HG03196 (cell line): Measurements from ENCODE around the gene MED22.
"Not testable (repeated sequence)": the region's sequence is repeated elsewhere in the genome, so short reads cannot be mapped to it uniquely, and the experiment has no call there.

Experiments used
- ATAC-seq: cut with Tn5 transposase; IDR thresholded peaks from one replicate; pipeline ENCODE4 v1.9.1; 2021; ENCODE audit not compliant: unreplicated experiment

The MED22 gene

DNA sequence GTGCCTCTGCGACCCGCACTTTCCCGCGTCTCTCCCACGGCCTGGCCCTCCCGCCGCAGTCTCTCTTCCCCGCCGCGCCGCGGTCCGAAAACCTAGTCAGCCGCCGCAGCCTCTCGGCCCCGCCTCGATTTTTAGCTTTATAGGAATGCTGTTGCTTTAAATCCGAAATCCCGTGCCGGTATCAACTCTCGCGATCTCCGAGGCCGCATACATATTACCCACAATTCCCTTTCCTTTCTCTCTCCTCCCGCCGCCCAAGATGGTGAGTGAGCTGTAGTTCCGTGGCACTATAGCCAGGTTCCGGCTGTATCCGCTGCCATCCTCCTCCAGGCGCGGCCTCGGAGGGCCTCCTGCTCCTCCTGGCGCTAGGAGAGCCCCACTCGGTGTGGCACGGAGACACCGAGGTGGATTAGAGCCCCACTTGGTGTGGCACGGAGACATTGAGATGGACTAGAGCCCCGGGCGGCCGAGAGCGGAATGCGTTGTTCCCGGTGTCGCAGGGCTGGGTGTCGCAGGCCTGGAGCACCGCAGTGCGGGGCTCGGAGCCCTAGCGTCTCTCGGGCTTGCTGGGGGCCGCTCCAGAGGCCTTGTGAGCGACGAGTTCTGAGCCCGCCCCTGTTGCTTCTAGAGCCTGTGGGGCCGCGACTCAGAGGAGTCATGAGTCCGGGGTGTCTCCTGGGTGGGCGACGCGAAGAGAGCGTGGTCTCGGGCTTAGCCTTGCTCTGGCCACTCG lies at the start of gene MED22, which contains the start of gene RPL7A:
TSS of gene MED22 (minus strand) at position 147 of the 733 bp plus-strand sequence. CDS start 1,469 bp downstream, outside the sequence.
TSS of gene RPL7A (plus strand) at position 234 of the 733 bp plus-strand sequence. CDS start at position 260, 26 bp downstream.
- ATAC-seq: peak; percentile 74

DNA sequence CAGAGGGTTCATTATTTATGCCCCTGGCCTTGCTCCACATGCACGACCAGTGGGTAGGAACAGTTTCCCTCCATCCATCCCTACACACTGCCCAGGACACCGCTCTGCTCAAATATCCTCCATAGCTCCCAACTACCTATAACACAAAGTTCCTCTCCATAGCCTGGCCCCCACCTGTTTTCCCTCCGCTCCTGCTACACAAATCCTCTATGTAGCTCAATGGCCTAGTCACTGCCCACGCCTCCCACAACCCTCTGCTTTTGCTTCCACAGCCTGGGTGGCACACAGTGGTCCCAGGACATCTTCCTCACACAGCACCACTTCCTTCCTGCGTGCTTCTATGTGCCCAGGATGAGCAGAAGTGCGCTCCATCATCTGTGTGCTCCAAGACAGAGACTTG lies 49.4 kb upstream of the MED22 start:
- no peak for ATAC-seq

DNA sequence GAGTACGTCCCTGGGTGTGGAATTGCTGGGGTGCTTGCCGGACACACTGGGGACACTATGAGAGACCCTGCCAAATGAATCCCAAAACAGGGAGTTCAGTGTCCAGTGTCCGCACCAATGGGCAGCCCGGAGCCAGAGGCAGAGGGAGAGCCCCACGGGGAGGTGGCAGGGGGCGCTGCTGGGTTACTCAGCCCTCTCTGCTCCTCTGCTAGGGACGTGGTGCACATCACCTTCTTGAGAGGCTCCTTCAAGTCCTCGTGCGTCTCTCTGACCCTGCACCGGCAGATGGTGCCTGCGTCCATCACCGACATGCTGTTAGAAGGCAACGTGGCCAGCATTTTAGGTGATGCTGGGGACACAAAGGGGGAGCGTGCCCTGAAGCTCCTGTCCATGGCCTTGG lies 49.0 kb upstream of the MED22 start:
- no peak for ATAC-seq

DNA sequence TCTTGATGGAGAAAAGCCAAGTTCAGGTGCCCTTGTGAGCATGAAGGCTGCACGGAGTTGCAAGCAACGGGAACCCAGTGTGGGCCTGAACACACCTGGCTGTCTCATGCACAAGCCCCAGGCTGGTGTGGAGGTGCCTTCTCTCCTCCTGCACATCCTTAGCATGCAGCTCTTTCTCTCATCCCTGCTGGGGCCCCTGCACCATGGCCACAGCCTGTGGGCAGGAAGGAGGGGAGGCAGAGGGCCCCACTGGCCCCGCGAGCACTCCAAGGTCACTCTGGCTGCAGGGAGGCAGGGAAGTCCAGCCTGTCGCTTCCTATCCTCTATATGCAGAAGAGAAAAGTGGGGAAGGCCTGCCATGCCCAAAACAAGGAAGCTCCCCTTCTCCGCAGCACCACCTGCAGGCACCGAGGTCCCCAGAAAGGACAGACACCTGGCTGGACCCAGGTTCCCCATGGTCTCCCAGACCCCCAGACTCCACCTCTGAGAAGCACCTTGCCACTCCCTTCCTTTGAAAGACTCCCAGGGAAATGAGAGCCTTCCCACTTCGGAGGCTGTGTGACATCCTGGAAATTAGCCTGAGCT lies 46.8 kb upstream of the MED22 start:
- ATAC-seq: no peak

DNA sequence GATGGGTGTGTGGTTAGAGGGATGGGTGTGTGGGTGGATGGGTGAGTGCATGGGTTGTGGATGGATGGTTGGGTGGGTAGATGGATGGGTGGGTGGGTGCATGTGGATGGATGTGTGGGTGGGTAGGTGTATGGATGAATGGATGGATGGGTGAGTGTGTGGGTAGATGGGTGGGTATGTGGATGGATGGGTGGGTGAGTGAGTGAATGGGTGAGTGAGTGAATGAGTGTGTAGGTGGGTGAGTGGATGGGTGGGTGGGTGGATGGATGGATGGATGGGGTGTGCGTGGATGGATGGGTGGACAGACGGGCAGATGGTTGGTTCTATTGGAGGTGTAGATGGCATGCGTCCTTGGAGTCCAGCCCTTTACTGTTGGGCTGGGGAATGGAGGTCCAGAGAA lies 45.5 kb upstream of the MED22 start:
- no peak for ATAC-seq

DNA sequence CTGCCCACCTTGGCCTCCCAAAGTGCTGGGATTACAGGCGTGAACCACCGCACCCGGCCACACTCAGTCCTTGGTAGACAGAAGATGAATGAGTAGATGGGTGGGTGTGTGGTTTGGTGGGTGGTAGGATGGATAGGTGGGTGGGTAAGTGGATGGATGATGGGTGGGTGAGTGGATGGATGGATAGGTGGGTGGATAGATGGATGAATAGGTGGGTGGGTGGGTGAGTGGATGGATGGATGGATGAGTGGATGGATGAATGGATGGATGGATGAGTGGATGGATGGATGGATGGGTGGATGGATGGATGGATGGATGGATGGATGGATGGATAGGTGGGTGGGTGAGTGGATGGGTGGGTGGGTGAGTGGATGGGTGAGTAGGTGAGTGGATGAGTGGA lies 44.4 kb upstream of the MED22 start:
- ATAC-seq: not testable (repeated sequence)

DNA sequence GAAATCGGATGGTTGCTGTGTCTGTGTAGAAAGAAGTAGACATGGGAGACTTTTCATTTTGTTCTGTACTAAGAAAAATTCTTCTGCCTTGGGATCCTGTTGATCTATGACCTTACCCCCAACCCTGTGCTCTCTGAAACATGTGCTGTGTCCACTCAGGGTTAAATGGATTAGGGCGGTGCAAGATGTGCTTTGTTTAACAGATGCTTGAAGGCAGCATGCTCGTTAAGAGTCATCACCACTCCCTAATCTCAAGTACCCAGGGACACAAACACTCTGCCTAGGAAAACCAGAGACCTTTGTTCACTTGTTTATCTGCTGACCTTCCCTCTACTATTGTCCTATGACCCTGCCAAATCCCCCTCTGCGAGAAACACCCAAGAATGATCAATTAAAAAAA lies 43.5 kb upstream of the MED22 start:
- ATAC-seq: not testable (repeated sequence)

DNA sequence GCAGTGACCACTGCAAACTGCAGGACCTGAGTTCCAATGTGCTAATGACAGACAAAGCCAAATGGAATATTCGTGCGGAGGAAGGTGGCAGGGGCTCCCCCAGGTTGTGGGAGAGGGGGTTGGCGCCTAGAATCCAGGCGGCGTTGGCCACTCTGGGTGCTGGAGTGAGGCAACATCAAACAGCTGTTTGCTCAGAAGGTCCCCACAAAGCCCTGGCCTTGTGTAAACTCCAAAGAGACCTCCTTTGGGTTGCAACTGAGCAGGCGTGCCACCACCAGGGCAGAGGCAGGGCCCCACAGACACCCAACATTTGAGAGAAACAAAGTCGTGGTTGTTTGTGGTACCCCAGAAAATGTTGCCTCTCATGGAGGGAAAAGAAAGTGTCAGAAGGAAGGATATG lies 42.8 kb upstream of the MED22 start:
- no peak for ATAC-seq

DNA sequence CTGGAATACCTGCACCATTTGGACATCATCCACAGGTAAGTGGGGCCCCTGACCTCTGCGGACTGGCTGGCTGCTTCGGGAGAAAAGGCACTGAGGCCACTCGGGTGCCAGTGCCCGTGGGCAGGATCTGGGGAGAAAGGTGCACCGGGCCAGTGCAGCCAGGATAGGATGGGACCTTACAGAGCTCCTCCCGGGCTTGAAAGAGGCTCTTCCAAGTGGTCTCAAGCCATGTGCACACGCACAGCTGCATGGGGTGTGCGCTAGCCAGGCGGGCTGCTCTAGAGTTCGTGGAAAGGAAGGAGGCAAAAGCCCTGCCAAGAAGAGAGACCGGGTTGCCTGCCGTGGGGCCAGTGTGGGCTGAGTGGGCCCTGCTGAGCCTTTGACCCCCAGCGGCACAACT lies 41.6 kb upstream of the MED22 start:
- no peak for ATAC-seq

DNA sequence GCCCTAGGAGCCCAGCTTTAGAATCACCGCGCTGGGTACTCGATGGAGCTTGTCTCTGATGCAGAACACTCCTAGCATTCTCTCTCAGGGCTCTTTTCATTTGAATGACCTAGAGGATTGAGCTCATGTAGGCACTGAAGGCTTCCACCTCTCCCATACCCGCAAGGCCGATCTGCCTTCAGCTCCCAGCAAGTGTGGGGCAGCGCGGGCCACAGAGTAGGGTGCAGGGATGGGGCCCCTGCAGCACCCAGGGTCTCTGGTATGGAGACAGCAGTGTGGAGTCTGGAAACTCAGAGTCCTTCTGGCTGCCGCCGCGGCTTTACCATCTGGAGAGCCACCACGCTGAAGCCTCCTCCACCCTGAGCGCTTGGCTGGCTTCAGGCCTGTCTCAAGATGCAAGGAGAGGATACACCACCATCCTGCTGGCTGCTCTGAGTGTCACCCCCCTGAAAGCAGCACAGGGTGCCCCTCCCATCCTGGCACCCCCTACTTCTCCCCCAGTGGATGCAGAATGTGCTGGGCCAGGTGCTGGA lies 41.2 kb upstream of the MED22 start:
- ATAC-seq: no peak

DNA sequence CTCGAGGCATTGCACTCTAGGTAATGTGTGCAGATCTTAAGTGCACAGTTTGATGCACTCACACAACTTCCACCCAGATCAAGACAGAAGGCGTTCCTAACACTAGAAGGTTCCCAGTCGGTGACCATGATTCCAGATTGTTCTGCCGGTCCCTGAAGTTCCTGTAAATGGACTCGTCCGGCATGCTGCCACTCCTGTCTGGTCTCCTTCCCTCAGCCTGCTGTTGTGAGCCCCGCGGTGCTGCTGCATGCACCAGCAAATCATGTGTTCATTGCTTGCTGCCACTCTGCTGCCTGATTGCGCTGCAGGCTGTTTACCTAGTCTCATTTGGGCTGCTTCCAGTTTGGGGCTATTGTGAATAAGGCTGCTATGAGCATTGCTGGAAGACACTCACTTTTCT lies 39.7 kb upstream of the MED22 start:
- no peak for ATAC-seq

DNA sequence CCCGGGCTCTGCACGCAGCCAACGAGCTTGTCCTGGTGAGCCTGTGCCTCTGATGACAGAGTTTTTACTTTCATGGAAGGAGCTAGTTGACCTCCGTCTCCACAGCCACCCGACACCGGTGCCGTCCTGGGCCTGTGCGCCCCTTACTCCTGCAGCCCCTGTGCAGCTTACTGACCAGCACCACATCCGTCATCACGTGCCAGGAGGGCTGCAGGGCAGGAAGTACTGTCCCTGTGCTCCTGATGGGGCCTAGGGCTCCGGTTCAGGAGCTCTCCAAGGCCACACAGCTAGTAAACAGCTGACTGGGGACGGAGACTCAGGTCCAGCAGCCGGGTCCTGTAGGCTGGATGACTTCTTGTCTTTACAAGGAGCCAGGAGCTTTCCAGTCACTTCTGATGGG lies 38.4 kb upstream of the MED22 start:
- no peak for ATAC-seq

DNA sequence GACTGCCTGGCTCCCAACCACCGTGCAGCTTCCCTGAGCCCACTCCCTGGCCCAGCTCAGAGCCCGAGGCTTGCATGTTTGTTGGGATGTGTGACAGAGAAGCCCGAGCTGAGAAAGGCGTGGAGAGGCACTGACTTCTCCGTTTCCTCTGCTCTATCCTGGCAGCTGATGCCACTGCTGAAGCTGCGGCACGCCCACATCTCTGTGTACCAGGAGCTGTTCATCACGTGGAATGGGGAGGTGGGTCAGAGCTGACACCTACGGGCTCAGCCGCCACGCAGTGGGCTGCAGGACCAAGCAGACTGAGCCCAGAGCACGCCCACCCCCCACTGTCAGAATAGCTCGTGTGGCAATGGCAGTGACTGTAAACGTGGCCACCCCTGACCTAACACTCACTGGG lies 37.5 kb upstream of the MED22 start:
- ATAC-seq: no peak

DNA sequence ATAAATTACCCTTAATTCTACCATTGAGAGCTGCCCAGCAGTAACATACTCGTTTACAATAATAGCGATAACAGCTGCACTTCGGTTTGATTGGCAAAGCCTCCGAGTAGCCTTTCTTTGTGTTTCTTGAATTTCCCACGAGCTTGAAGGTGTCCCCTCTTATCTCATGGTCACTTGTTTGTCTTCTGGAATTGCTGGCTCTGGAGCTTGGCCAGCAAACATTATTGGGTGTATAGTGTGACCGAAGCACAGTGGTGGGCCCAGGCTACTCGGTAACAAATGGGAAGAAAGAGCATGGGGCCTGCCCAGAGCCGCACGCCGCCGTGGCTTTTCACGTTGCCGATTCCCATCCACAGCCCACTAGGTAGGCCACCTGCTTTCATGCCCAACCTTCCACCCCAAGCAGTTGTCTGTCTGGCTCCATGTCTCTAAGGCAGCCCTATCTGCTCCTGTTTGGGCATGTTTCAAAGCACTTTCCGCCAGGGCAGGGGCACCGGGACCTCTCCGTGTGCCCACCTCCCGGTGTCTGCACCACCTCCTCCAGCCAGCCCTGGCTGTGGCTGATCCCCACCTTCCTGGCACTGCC lies 36.9 kb upstream of the MED22 start:
- ATAC-seq: no peak

DNA sequence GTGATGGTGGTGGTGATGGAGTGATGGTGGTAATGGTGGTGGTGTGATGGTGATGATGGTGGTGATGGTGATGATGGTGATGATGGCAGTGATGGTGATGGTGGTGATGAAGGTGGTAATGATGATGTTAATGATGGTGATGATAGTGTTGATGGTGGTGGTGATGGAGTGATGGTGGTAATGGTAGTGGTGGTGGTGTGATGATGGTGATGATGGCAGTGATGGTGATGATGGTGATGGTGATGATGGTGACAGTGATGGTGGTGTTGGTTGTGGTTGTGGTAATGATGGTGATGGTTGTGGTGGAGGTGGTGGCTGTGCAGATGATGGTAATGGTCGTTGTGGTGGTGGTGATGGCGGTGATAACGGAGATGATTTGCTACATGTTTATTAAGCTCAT lies 35.5 kb upstream of the MED22 start:
- ATAC-seq: no peak

DNA sequence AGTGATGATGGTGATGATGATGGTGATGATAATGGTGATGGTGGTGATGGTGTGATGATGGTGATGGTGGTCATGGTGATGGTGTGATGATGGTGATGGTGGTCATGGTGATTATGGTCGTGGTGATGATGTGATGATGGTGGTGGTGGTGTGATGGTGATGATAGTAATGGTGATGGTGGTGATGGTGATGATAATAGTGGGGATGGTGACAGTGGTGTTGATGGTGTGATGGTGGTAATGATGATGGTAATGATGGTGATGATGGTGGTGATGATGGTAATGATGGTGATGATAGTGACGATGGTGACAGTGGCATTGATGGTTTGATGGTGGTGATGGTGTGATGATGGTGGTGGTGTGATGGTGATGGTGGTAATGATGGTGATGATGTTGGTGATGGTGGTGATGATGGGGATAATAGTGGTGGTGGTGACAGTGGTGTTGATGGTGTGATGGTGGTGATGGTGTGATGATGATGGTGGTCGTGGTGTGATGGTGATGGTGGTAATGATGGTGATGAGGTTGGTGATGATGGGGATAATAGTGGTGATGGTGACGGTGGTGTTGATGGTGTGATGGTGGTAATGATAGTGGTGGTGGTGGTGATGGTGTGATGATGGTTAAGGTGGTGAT lies 34.7 kb upstream of the MED22 start:
- ATAC-seq: no peak

DNA sequence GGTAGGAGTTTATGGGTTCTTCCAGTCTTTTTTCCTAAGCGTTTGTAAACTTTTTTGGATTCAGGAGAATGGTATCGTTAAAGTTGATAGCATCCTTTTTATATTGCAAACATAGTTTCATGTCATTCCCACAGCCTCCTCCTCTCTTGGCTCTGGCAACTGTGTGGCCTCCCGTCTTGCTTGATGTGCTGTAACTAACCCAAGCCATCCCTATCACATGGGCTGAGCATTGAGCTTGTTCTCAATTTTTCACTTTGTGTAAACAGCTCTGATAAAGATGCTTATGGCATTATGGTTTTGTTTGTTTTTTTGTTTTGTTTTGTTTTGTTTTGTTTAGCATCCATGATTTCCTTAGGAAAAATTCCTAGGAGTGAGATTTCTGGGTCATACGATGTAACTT lies 32.8 kb upstream of the MED22 start:
- ATAC-seq: no peak

DNA sequence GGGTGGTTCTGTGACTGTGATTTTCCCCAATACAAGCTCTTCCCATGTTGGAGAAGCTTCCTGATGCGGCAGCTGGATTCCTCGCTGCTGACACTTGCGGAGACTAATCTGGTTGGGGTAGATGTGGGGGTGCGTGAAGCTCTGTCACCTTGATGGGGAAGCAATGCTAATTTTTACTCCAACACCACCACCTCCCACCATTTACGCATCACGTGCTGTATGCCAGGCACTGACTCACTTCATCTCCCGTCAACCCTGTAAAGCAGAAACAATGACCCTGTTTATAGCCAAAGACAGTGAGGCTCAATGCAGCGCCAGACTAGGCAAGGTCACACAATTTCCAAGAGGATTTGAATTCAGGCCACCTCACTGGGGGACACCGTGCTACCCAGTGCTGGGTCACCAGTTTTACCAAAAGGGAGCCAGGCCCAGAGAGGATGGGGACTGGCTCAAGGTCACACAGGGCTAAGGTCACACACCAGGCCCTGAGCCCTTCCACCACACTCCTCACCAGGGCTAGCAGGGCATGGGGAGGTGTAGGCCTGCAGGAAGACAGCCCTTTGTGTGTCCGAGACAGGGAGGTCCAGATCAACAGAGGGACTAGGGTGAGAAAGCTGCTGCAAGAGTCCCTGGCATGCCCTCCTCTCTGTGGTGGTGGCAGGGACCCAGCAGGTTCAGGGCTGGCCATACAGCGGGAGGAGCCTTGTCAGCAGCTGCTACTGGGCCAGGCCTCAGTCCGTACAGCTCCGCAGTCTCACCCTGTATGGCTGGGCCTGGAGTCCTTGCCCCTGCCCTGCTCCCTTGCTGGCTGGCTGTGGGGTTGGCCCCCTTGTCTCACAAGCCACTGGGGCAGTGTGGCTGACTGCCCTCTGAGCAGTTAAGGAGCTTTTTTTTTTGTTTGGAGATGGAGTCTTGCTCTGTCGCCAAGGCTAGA lies 31.5 kb upstream of the MED22 start:
- ATAC-seq: no peak

DNA sequence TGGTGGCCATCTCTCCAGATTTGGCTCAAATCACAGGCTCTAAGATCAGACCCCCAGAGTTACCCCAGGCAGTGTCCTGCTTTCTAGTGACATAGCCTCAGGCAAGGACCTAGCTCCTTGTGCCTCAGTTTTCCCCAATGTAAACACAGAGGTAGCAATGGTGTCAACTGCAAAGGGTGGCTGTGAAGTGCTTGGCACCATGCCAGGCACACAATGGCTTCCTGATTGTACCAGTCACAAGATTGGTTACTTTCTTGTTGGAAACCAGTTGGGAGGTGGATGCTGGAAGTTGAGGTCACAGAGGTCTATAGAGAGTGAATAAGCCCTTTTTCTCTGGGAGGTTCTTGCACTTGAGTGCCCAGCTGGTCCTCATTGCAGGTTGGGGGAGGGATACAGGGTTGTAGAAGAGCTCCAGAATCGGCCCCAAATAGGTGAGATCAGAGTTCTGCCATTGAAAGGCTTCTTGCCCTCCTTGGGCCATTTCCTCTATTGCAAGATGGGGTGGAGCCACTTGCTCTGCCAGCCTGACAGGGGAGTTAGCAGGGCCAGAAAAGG lies 30.6 kb upstream of the MED22 start:
- no peak for ATAC-seq

DNA sequence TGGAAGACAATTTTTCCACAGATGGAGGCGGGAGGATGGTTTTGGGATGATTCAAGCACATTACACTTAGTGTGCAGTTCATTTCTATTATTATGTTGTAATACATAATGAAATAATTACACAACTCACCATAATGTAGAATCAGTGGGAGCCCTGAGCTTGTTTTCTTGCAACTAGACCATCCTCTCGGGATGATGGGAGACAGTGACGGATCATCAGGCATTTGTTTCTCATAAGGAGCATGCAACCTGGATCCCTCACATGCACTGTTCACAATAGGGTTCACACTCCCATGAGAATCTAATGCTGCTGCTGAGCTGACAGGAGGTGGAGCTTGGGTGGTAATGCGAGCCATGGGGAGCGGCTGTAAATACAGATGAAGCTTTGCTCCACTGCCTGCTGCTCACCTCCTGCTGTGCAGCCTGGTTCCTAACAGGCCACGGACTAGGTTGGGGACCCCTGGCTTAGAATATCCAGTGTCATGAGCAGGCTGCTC lies 29.8 kb upstream of the MED22 start:
- ATAC-seq: no peak
